K562 (cell line): Measurements from ENCODE around the gene STIM1. TPM values are rescaled to one million over a fixed set of nuclear protein-coding genes. Genes with fewer than 3 reads are reported as not detected.

Experiments
- ATAC-seq: fragments of 200-7000 bp; cut with Tn5 transposase; 3 replicates; pipeline ENCODE4 v1.9.1; 2020; ENCODE audit warnings: moderate library complexity
- BruUV-seq: library from RNA; stranded (reverse); fragments of 400-500 nt; replicated peaks from 2 replicates; lab custom pipeline; 2021; lab: Mats Ljungman, UMichigan
- CTCF ChIA-PET: fragments of 300-600 bp; formaldehyde crosslinking; extraction: SDS; loops from one replicate; lab custom pipeline; 2021; ENCODE audit warnings: low intra/inter-chr PET ratio; lab: Yijun Ruan, JAX
- POLR2A ChIA-PET: fragments of 300-600, 350-650 bp; sonication (Branson Sonifier 250); formaldehyde crosslinking; extraction: SDS; loops from one replicate; lab custom pipeline; 2021; ENCODE audit warnings: antibody characterized with exemption, inconsistent platforms; lab: Yijun Ruan, JAX
- DNase-seq, 4 experiments: peaks; one replicate each; pipeline versions ENCODE4 v3.0.0 to v3.0.0-alpha.2; 2011 to 2018; ENCODE audit warnings: low spot score in 3 of 4, mixed read lengths in 3 of 4; ENCODE audit errors: extremely low read depth in 1 of 4
- FAIRE-seq: peaks from 2 replicates; lab custom pipeline; 2011; peaks lifted over from hg19 to GRCh38; lab: Jason Lieb, UNC
- H2AFZ ChIP-seq: 2 replicates; pipeline ENCODE4 v1.6.0; 2011; ENCODE audit warnings: low read depth, low read length, control low read depth, inconsistent platforms
- H3K27ac ChIP-seq: fragments of 200-600 bp; 3 replicates; pipeline ENCODE4 v1.8.0; 2011; ENCODE audit warnings: low read depth, mild to moderate bottlenecking, control low read depth, inconsistent platforms, low read length, moderate library complexity, mixed read lengths; ENCODE audit errors: extremely low read depth
- H3K27me3 ChIP-seq, 2 experiments: fragments of 300-600 bp in 1 of 2; 2 replicates in 1 of 2; 3 replicates in 1 of 2; pipeline versions ENCODE4 v1.6.0 to v1.8.0; 2011; ENCODE audit warnings: inconsistent platforms in 2 of 2, low read length in 2 of 2, mild to moderate bottlenecking in 1 of 2, mixed read lengths in 1 of 2, moderate library complexity in 1 of 2; ENCODE audit not compliant: control insufficient read depth in 2 of 2, insufficient read depth in 2 of 2
- H3K36me3 ChIP-seq: fragments of 300-600 bp; 3 replicates; pipeline ENCODE4 v1.8.0; 2011; ENCODE audit warnings: mild to moderate bottlenecking, low read length, inconsistent platforms; ENCODE audit not compliant: control insufficient read depth, insufficient read depth
- H3K4me1 ChIP-seq, 2 experiments: fragments of 200-600 bp in 1 of 2; replicated peaks in 1 of 2; 2 replicates in 1 of 2; 3 replicates in 1 of 2; pipeline versions ENCODE4 v1.5.1 to v1.8.0; 2011; ENCODE audit warnings: inconsistent platforms in 2 of 2, low read length in 2 of 2, mild to moderate bottlenecking in 1 of 2, mixed read lengths in 1 of 2, moderate library complexity in 1 of 2; ENCODE audit not compliant: control insufficient read depth in 2 of 2, insufficient read depth in 2 of 2
- H3K4me2 ChIP-seq: 2 replicates; pipeline ENCODE4 v1.6.1; 2011; ENCODE audit warnings: low read length, control low read depth, inconsistent platforms, mixed read lengths; ENCODE audit not compliant: insufficient read depth
- H3K4me3 ChIP-seq: fragments of 200-600 bp; sonication (generic), shearing (Covaris generic); 2 replicates; pipeline ENCODE4 v1.5.1; 2016; ENCODE audit warnings: control low read depth, inconsistent platforms
- H3K79me2 ChIP-seq: fragments of 200-600 bp; 3 replicates; pipeline ENCODE4 v1.8.0; 2011; ENCODE audit warnings: low read length, inconsistent platforms; ENCODE audit not compliant: control insufficient read depth, insufficient read depth
- H3K9ac ChIP-seq, 2 experiments: 2 replicates each; pipeline versions ENCODE4 v1.6.0 to v1.6.1; 2011; ENCODE audit warnings: low read depth in 2 of 2, low read length in 2 of 2, control low read depth in 1 of 2, inconsistent platforms in 1 of 2, mild to moderate bottlenecking in 1 of 2, mixed read lengths in 1 of 2; ENCODE audit not compliant: insufficient read depth in 1 of 2
- H3K9me1 ChIP-seq: one replicate; pipeline ENCODE4 v1.6.0; 2011; ENCODE audit warnings: inconsistent platforms, mild to moderate bottlenecking, low read length, moderate library complexity; ENCODE audit not compliant: control insufficient read depth, insufficient read depth
- H3K9me3 ChIP-seq: replicated peaks from 2 replicates; pipeline ENCODE4 v1.5.1; 2011; ENCODE audit warnings: low read depth, low read length, inconsistent platforms; ENCODE audit not compliant: control insufficient read depth, insufficient read depth
- H4K20me1 ChIP-seq: replicated peaks from 2 replicates; pipeline ENCODE4 v1.6.1; 2011; ENCODE audit warnings: low read length, inconsistent platforms, mixed read lengths; ENCODE audit not compliant: control insufficient read depth, insufficient read depth
- CEBPB ChIP-seq: fragments of 450-650 bp; IDR thresholded peaks from 2 replicates; pipeline ENCODE4 v1.6.1; 2016; ENCODE audit warnings: missing genetic modification characterization, missing compliant biosample characterization
- CEBPG ChIP-seq, 3 experiments: fragments of 200-800 bp in 1 of 3; sonication (Bioruptor generic) in 1 of 3; sonication (generic) in 1 of 3; formaldehyde crosslinking in 1 of 3; IDR thresholded peaks in 2 of 3; conservative IDR thresholded peaks in 1 of 3; 2 replicates each; pipeline versions ENCODE4 v1.6.1 to v1.8.0; 2016 to 2022; ENCODE audit warnings: missing compliant biosample characterization in 2 of 3, missing genetic modification characterization in 2 of 3, mild to moderate bottlenecking in 1 of 3, missing genetic modification reagents in 1 of 3
- CTBP1 ChIP-seq: fragments of 450-650 bp; IDR thresholded peaks from 2 replicates; pipeline ENCODE4 v1.6.1; 2016; ENCODE audit warnings: borderline replicate concordance
- MEIS2 ChIP-seq: fragments of 450-650 bp; IDR thresholded peaks from 2 replicates; pipeline ENCODE4 v1.6.1; 2014; ENCODE audit warnings: mild to moderate bottlenecking; ENCODE audit not compliant: partially characterized antibody
- SRF ChIP-seq, 2 experiments: fragments of 250-450, 450-650 bp in 1 of 2; sonication (Bioruptor Pico) in 1 of 2; sonication (generic) in 1 of 2; formaldehyde crosslinking; IDR thresholded peaks; 2 replicates each; pipeline versions ENCODE4 v1.5.0 to v1.5.1; 2020 to 2022; ENCODE audit warnings: mild to moderate bottlenecking in 1 of 2, missing genetic modification reagents in 1 of 2
- WGBS: fragments of 100-300 bp; shearing (Covaris generic); methylation state at CpG from one replicate; pipeline ENCODE4 v1.1.6; 2016; ENCODE audit warnings: low coverage, mixed read lengths; ENCODE audit not compliant: insufficient coverage; ENCODE audit errors: missing lambda C conversion rate; 5-methylcytosine and 5-hydroxymethylcytosine counted together
- in situ Hi-C: fragments of 300-500 bp; cut with MboI; formaldehyde crosslinking; loops from 4 replicates; pipeline ENCODE4 v1.15.0; 2018; ENCODE audit warnings: inconsistent platforms, mixed read lengths
- intact Hi-C: fragments of 100-400 bp; cut with micrococcal nuclease; formaldehyde crosslinking; loops from 2 replicates; pipeline ENCODE4 v1.14.2; 2022
- polyA plus RNA-seq, 8 experiments: library from polyadenylated mRNA; depleted of rRNA in 4 of 8; stranded (reverse) in 5 of 8; unstranded in 3 of 8; fragments of >200 nt; fragmentation: Nextera tagmentation in 2 of 8; fragmentation: Illumina TruSeq in 1 of 8; extraction: Ambion mirVana in 2 of 8; extraction: Trizol in 1 of 8; gene quantifications; 2 replicates each; pipeline versions ENCODE4 v1.2.1 to v1.2.3, GENCODE V29; 2011 to 2014; ENCODE audit warnings: inconsistent platforms in 1 of 8, missing spikeins in 1 of 8
- total RNA-seq, 7 experiments: library from RNA; depleted of rRNA in 6 of 7; stranded (reverse); fragments of >200 nt in 6 of 7; fragmentation: Illumina TruSeq in 2 of 7; extraction: Trizol in 2 of 7; gene quantifications; 2 replicates each; pipeline versions ENCODE4 v1.2.1 to v1.2.3, GENCODE V29; 2011 to 2021; ENCODE audit warnings: low replicate concordance in 1 of 7
- TF ChIP-seq, protein P1 (sequence below): sonication (generic); formaldehyde crosslinking; IDR thresholded peaks from 2 replicates; pipeline ENCODE4 v1.8.1; 2023; ENCODE audit warnings: mild to moderate bottlenecking, missing genetic modification reagents
- TF ChIP-seq, protein P2 (sequence below): fragments of 150-350 bp; IDR thresholded peaks from 2 replicates; pipeline ENCODE4 v1.6.1; 2014; ENCODE audit warnings: low read depth, mild to moderate bottlenecking, low read length, borderline replicate concordance

Gene STIM1
- total and polyA plus RNA-seq, 9 of the 15 experiments (the other 6 are each of a cell fraction or from before 2014, with no cell fraction given) = 7.7 to 50.5 (median 22.5) TPM

DNA sequence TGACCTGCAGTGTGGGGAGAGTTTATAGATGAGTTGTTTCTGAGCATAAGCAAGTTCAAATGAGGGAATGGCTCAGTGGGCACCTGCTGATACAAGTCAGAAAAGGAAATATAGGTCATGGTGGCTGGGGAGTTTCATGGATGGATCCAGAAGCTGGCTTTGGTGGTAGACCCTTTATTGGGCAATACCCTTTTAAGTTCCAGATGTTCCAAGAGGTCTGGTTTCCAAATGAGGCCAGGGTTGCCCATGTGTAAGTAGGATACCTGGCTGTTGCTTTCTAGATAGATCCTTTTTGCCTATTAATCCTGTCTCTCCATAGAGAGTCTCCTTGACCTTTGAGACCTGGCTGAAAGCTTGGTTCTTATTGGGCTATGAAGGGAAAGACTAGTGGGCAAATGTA is 2.2 kb downstream of the STIM1 start:
- Histone ChIP-seq H2AFZ (no peak overlapping the region), H3K36me3 (no peaks in the 10 kb centered on the region), H3K9ac (peak overlapping the region; percentile 15 to 77; a peak in 3 of 4 replicates), H3K27ac (peak overlapping the region; percentile 72; the same call in 2 of the 3 replicates), H3K4me1 (peaks cover 45 to 61% of the 10 kb centered on the region in 2 experiments), H3K79me2 (peaks cover 72% of the 10 kb centered on the region), H3K27me3 (no peaks in the 10 kb centered on the region), H4K20me1 (no peaks in the 10 kb centered on the region), H3K4me3 (peak overlapping the region; percentile 62), H3K9me3 (no peaks in the 10 kb centered on the region), H3K9me1 (no peaks in the 10 kb centered on the region), H3K4me2 (peak overlapping the region; percentile 94)
- ATAC-seq (no peak), FAIRE-seq (no peak), DNase-seq (no peak)
- ChIA-PET CTCF (no interaction called here), POLR2A (interaction anchor here (1.0 to 3.9 kb wide), 6 partner anchors 8 to 218 kb away, joined by 3 to 32 read pairs (median 3); no protein-coding TSS in a partner anchor)
- in situ Hi-C loops (no loop called here), intact Hi-C loops (loop anchor here (5.0 kb wide), 1 partner anchor 35 kb away; no protein-coding TSS in a partner anchor)
- 0 out of 2 replicates have a peak, but pooled peaks have one; percentile 20 for TF ChIP-seq CEBPG (CRISPR knock-in tag; IDR thresholded peaks at IDR 0.05)
- peak; percentile 70 to 75 for TF ChIP-seq CEBPG (tag; conservative IDR thresholded peaks at IDR 0.05 in 1 of 2, IDR thresholded peaks at IDR 0.05 in 1 of 2)
- TF ChIP-seq CEBPB (tag) = peak; percentile 77
- no peak for TF ChIP-seq MEIS2
- BruUV-seq = no TSS peak

DNA sequence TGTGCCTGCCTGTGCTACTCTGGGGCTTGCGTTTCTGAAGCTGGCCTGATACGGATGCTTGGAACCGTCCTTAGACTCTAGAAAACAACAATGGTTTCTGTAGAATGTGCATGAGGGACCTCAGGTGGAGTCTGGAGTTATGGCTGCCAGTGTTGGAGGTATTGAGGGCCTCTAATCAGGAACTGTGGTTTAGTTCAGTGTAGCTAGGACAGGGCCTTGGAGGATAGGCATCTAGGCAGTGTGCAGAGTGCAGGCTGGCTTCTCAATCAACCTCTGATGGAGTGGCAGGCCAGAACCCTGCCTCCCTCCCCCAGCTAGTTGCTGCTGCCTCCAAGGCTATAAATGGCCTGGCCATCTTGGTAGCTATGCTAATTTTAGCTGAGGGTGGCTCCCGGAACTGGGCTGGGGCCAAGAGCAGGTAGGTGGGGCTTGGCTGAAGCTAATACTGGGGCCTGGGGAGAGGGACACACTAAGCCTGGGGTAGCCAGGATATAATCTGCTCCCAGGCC is 4.0 kb downstream of the STIM1 start:
- H3K9me3 ChIP-seq = no peaks in the 10 kb centered on the region
- ChIA-PET POLR2A (interaction anchor here (0.7 to 3.9 kb wide), 5 partner anchors 10 to 194 kb away, joined by 3 to 32 read pairs (median 4); no protein-coding TSS in a partner anchor), CTCF (no interaction called here)
- no peaks in the 10 kb centered on the region for H3K36me3 ChIP-seq
- peaks cover 32 to 49% of the 10 kb centered on the region in 2 experiments for H3K4me1 ChIP-seq
- intact Hi-C loops (loop anchor here (5.0 kb wide), 1 partner anchor 33 kb away; no protein-coding TSS in a partner anchor), in situ Hi-C loops (no loop called here)
- H3K27me3 ChIP-seq = no peaks in the 10 kb centered on the region
- 10% methylated on average over 4 of the region's 4 CpGs for WGBS
- BruUV-seq = no TSS peak
- no peaks in the 10 kb centered on the region for H4K20me1 ChIP-seq
- peak overlapping the region; percentile 69 for H3K27ac ChIP-seq
- peak overlapping the region; percentile 57 to 77; a peak in 3 of 4 replicates for H3K9ac ChIP-seq
- H3K79me2 ChIP-seq = peaks cover 90% of the 10 kb centered on the region
- FAIRE-seq (peak; percentile 73), ATAC-seq (peak; percentile 63), DNase-seq (peak; percentile 53 to 87 (median 68))
- peak overlapping the region; percentile 82 for H3K4me2 ChIP-seq
- no peaks in the 10 kb centered on the region for H3K9me1 ChIP-seq
- peak overlapping the region; percentile 23 for H3K4me3 ChIP-seq
- H2AFZ ChIP-seq = 0 out of 2 replicates have a peak overlapping the region, but pooled peaks have one; percentile 10
- TF ChIP-seq, protein P1, sequence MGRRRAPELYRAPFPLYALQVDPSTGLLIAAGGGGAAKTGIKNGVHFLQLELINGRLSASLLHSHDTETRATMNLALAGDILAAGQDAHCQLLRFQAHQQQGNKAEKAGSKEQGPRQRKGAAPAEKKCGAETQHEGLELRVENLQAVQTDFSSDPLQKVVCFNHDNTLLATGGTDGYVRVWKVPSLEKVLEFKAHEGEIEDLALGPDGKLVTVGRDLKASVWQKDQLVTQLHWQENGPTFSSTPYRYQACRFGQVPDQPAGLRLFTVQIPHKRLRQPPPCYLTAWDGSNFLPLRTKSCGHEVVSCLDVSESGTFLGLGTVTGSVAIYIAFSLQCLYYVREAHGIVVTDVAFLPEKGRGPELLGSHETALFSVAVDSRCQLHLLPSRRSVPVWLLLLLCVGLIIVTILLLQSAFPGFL (CRISPR knock-in tag) = no peak
- TF ChIP-seq CTBP1 (peak; percentile 51; the same call in 1 of the 2 replicates), SRF (CRISPR knock-in tag; IDR thresholded peaks at IDR 0.05) (peak in 1 of 2 experiments; percentile 97; a peak in 2 of 4 replicates)
- TF ChIP-seq, protein P2, sequence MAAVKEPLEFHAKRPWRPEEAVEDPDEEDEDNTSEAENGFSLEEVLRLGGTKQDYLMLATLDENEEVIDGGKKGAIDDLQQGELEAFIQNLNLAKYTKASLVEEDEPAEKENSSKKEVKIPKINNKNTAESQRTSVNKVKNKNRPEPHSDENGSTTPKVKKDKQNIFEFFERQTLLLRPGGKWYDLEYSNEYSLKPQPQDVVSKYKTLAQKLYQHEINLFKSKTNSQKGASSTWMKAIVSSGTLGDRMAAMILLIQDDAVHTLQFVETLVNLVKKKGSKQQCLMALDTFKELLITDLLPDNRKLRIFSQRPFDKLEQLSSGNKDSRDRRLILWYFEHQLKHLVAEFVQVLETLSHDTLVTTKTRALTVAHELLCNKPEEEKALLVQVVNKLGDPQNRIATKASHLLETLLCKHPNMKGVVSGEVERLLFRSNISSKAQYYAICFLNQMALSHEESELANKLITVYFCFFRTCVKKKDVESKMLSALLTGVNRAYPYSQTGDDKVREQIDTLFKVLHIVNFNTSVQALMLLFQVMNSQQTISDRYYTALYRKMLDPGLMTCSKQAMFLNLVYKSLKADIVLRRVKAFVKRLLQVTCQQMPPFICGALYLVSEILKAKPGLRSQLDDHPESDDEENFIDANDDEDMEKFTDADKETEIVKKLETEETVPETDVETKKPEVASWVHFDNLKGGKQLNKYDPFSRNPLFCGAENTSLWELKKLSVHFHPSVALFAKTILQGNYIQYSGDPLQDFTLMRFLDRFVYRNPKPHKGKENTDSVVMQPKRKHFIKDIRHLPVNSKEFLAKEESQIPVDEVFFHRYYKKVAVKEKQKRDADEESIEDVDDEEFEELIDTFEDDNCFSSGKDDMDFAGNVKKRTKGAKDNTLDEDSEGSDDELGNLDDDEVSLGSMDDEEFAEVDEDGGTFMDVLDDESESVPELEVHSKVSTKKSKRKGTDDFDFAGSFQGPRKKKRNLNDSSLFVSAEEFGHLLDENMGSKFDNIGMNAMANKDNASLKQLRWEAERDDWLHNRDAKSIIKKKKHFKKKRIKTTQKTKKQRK = no peak
